Cardiac fibroblast (primary cell): ENCODE measurements around the gene CPNE5.
"Not testable (repeated sequence)": the region's sequence is repeated elsewhere in the genome, so short reads cannot be mapped to it uniquely, and the experiment has no call there.

Source experiments
- DNase-seq, 2 donors: peaks; one replicate each; pipeline versions ENCODE4 v3.0.0 to v3.0.0-alpha.2; 2010; ENCODE audit warnings: low read depth in 2 of 2
- H3K4me3 ChIP-seq, 2 donors: replicated peaks in 1 of 2; 1 replicate in 1 of 2; 2 replicates in 1 of 2; pipeline ENCODE4 v1.5.1; 2011; ENCODE audit warnings: low read depth in 2 of 2, low read length in 2 of 2, mild to moderate bottlenecking in 2 of 2, moderate library complexity in 1 of 2
- TF ChIP-seq, protein P1 (sequence below): IDR thresholded peaks from one replicate; pipeline ENCODE4 v1.5.1; 2011; ENCODE audit warnings: low read depth, mild to moderate bottlenecking, low read length, inconsistent platforms

The CPNE5 gene

DNA sequence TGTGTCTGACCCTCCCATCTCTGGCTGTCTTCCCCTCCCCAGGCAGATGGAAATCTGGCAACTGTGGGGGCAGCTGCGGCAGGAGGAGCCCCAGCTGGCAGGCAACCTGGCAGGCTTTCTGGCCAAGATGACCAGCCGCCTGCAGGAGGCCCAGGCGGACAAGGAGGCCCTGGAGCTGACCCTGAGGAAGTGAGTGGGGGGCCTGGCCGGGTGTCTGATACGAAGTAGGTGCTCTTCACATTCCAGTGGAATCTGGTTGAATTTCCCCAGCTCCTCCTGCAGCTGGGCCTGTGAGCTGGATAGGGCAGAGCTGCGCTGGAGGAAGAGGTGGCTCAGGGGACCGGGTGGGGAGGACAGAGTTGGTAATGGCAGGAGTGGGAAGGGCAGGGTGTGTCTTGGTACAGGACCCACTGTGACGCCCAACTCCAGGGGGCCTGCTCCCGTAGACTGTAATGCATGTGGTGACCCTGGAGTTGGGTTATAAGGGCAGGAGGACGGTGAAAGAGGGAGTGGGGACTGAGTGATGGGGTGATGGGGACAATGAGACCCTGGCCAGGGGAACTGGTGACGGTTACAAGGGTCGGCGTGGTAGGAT, 121.9 kb downstream of the CPNE5 start:
- no peak overlapping the region for H3K4me3 ChIP-seq
- no peak for DNase-seq
- TF ChIP-seq, protein P1, sequence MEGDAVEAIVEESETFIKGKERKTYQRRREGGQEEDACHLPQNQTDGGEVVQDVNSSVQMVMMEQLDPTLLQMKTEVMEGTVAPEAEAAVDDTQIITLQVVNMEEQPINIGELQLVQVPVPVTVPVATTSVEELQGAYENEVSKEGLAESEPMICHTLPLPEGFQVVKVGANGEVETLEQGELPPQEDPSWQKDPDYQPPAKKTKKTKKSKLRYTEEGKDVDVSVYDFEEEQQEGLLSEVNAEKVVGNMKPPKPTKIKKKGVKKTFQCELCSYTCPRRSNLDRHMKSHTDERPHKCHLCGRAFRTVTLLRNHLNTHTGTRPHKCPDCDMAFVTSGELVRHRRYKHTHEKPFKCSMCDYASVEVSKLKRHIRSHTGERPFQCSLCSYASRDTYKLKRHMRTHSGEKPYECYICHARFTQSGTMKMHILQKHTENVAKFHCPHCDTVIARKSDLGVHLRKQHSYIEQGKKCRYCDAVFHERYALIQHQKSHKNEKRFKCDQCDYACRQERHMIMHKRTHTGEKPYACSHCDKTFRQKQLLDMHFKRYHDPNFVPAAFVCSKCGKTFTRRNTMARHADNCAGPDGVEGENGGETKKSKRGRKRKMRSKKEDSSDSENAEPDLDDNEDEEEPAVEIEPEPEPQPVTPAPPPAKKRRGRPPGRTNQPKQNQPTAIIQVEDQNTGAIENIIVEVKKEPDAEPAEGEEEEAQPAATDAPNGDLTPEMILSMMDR, result no peak

GRCh38 chr6:36716476-36717093, 122.7 kb downstream of the CPNE5 start:
- H3K4me3 ChIP-seq, result no peak overlapping the region
- TF ChIP-seq, protein P1, result no peak
- DNase-seq, result no peak

GRCh38 chr6:36715469-36715868, 123.8 kb downstream of the CPNE5 start:
- H3K4me3 ChIP-seq, result no peak overlapping the region
- TF ChIP-seq, protein P1, result no peak
- no peak for DNase-seq

- DNase-seq, result no peak
- TF ChIP-seq, protein P1, result no peak
- H3K4me3 ChIP-seq, result no peak overlapping the region
Measured at GRCh38 chr6:36714511-36714910, 124.7 kb downstream of the CPNE5 start.

DNA sequence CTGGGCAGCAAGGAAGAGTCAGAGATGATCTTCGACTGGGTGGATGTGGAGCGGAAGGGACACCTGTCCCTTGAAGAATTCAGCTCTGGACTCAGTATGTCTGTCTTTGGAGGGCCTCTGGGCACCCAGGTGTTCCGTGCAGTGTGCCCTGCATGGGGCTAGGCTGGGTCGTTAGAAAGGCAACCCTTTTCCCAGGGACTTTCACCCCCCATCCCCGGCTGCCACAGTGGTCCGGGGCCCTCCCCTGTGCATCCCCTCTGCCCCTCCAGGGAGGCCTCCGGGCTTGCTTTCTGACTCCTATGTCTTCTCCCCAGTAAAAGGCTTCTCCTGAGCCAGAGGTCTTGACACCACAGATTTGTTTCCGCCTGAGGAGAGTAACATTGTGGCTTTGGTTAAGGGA, 125.4 kb downstream of the CPNE5 start:
- no peak for DNase-seq
- H3K4me3 ChIP-seq, result no peak overlapping the region
- TF ChIP-seq, protein P1, result no peak

DNA sequence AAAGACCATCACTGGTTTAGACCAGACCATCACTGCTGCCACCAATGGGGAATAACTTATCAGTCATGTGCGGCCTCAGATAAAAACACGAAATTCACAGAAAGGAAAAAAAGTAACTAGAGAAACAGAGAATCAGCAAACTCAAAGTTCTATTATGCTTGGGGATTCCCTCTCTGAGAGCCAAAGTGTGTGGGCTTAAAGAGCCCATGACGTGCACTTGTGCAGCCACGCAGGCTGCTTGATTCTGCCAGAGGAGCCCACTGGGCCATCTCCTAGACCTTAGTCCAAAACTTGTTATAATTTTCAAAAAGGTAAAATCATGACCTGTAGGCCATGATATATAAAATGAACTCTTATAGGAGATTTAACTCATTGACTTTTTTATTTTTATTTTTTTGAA, 126.4 kb downstream of the CPNE5 start:
- TF ChIP-seq, protein P1, result no peak
- DNase-seq, result no peak
- no peak overlapping the region for H3K4me3 ChIP-seq

GRCh38 chr6:36706339-36706738, 132.9 kb downstream of the CPNE5 start:
- no peak for DNase-seq
- TF ChIP-seq, protein P1, result no peak
- H3K4me3 ChIP-seq, result no peak overlapping the region

- not testable (repeated sequence) for DNase-seq
Measured at GRCh38 chr6:36704961-36705577, 134.2 kb downstream of the CPNE5 start.

More at GRCh38 chr6:36704961-36705577, 134.2 kb downstream of the CPNE5 start:
- H3K4me3 ChIP-seq, result not testable (repeated sequence)
